Muscle layer of colon (tissue), 2 donors: ENCODE measurements around the gene MAGIX.
A peak's percentile ranks its signal among the peaks of the same experiment; 100 is the strongest.
"Not testable (repeated sequence)": the region's sequence is repeated elsewhere in the genome, so short reads cannot be mapped to it uniquely, and the experiment has no call there.

ENCODE experiments used
- H3K27ac ChIP-seq: one replicate; pipeline ENCODE4 v1.7.0; 2013; ENCODE audit warnings: low read depth, mild to moderate bottlenecking, low read length, moderate library complexity
- H3K27me3 ChIP-seq, 2 donors: one replicate each; pipeline ENCODE4 v1.7.0; 2013; ENCODE audit warnings: low read length in 2 of 2, mild to moderate bottlenecking in 2 of 2; ENCODE audit not compliant: insufficient read depth in 2 of 2, control insufficient read depth in 1 of 2
- H3K36me3 ChIP-seq: one replicate; pipeline ENCODE4 v1.7.0; 2013; ENCODE audit warnings: mild to moderate bottlenecking, low read length; ENCODE audit not compliant: insufficient read depth
- H3K4me1 ChIP-seq: one replicate; pipeline ENCODE4 v1.7.0; 2013; ENCODE audit warnings: mild to moderate bottlenecking, low read length; ENCODE audit not compliant: insufficient read depth
- H3K4me3 ChIP-seq, 2 donors: one replicate each; pipeline ENCODE4 v1.7.0; 2013; ENCODE audit warnings: low read length in 2 of 2, low read depth in 1 of 2, mild to moderate bottlenecking in 1 of 2, moderate library complexity in 1 of 2
- H3K9ac ChIP-seq: one replicate; pipeline ENCODE4 v1.7.0; 2013; ENCODE audit warnings: low read length
- H3K9me3 ChIP-seq: one replicate; pipeline ENCODE4 v1.7.0; 2013; ENCODE audit warnings: mild to moderate bottlenecking, low read length
- donor health status: abdominal sarcoma.
- donor health status: Adenocarcinoma of cecum.

MAGIX gene

DNA sequence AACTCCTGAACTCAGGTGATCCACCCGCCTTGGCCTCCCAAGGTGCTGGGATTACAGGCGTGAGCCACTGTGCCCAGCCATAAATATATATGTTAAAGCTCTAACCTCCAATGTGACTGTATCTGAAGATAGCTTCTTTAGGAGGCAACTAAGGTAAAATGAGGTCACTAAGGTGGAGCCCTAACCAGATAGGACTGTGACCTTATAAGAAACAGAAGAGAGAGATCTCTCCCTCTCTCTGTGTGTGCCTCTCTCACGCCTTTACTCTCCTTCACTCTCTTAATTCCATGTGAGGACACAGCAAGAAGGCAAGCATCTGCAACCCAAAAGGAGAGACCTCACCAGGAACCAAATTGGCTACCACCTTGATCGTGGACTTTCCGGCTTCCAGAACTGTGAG is 926 bp upstream of the MAGIX start:
- H3K4me1 ChIP-seq = peaks cover 14% of the 10 kb centered on the region
- no peaks in the 10 kb centered on the region for H3K27me3 ChIP-seq
- no peak overlapping the region for H3K9ac ChIP-seq
- no peaks in the 10 kb centered on the region for H3K36me3 ChIP-seq
- H3K9me3 ChIP-seq = no peaks in the 10 kb centered on the region
- no peak overlapping the region for H3K27ac ChIP-seq
- H3K4me3 ChIP-seq = no peak overlapping the region

DNA sequence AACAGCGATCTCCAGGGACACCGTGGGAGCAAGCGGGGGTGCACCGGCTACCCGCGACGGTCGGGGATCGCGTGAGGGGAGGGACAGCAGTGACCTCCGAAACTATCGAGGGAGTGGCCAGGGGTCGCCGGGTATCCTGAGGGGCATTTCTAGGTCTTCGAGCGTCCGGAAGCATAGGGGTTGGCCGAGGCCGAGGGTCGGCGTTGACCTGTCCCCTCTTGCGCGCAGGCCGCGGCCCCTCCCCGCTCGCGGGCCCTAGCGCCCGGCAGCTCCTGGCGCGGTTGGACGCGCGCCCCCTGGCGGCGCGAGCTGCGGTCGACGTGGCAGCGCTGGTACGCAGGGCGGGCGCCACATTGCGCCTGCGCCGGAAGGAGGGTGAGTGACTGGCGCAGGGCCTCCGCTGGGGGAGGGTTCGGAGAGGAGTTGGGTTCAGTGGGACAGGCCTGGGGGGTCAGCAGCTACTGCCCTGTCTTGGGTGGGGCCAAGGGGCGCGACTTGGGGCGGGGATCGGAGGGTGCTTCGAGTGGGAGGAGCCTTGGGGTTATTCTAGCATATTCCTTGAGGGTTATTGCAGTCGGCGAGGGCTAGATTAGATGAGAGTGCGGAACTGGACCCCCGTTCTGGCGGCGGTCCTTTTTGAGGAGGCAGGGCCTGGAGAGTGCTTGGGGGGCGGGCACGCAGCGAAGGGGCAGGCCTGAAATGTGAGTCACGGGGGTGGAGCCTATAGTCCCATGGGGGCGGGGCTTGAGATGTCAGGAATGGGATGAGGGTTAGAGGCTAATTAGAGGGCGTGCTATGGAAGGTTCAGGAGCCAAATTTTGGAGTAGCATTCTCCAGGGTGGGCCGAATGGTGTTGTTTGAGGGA is 1.2 kb downstream of the MAGIX start:
- Histone ChIP-seq H3K9ac (no peak overlapping the region), H3K4me1 (peaks cover 14% of the 10 kb centered on the region), H3K36me3 (no peaks in the 10 kb centered on the region), H3K27me3 (no peaks in the 10 kb centered on the region), H3K4me3 (peak overlapping the region; percentile 32 to 38), H3K9me3 (no peaks in the 10 kb centered on the region), H3K27ac (peak overlapping the region; percentile 88)

DNA sequence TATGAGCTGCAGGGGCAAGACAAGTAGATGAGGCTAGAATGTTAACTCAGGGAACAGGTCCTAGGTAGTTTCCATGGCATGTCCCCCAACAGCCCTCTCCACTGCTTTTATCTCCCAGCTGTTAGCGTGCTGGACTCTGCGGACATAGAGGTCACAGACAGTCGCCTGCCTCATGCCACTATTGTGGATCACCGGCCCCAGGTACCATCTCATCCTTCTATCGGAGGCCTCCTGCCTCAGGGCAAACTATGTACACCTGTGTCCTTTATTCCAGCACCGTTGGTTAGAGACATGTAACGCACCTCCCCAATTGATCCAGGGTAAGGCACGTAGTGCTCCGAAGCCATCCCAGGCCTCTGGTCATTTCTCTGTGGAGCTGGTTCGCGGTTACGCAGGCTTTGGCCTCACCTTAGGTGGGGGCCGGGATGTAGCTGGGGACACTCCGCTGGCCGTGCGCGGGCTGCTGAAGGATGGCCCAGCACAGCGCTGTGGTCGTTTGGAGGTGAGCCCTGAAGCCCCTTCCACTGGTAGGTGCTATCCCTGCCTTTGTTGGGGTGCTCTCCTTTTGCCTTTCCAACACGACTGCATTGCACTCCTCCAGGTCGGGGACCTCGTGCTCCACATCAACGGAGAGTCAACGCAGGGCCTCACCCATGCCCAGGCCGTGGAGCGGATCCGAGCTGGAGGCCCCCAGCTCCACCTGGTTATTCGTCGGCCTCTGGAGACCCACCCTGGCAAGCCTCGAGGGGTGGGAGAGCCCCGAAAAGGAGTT is 2.2 kb downstream of the MAGIX start:
- no peak overlapping the region for H3K4me3 ChIP-seq
- H3K27ac ChIP-seq = peak overlapping the region; percentile 65
- H3K4me1 ChIP-seq = peaks cover 14% of the 10 kb centered on the region
- H3K36me3 ChIP-seq = no peaks in the 10 kb centered on the region
- no peaks in the 10 kb centered on the region for H3K27me3 ChIP-seq
- H3K9me3 ChIP-seq = no peaks in the 10 kb centered on the region
- H3K9ac ChIP-seq = peak overlapping the region; percentile 21

DNA sequence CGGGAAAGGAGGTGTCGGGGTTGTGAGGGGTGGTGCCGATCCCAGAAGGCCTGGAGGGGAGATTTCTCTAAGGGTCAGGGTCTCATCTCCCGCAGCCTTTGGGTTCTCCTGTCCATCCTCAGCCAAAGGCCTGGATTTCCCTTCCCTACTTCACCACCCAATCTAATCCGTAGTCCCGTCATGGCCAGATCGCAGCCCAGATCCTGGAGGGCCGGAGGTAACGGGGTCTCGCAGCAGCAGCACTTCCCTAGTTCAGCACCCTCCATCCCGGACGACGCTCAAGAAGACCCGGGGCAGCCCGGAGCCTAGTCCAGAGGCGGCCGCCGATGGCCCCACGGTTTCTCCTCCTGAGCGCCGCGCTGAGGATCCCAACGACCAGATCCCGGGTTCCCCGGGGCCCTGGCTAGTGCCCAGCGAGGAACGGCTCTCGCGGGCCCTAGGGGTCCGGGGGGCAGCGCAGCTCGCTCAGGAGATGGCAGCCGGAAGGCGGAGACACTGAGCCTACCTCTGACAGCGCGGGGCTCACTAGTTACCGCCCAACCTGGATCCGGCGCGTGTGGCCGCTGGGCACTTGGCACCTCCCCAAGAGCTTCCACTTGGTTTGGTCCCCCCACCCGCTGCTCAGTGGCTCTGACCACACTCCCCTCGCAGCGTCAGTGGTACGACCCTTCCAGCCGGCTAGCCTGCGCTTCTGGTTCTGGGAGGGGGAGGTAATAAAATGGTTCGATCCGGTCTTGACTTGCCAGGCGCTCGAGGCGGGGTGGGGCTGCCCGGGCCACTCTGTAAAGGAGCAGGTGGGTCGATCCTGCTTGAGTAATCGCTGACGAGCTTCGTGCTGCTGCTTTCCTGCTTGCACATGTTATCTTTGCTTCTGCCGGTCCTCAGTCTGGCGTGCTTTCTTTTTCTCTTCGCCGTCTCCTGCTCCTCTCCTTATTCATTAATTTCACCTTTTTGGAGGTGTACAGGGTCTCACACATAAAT is 3.6 kb downstream of the MAGIX start:
- no peaks in the 10 kb centered on the region for H3K36me3 ChIP-seq
- H3K9me3 ChIP-seq = no peaks in the 10 kb centered on the region
- H3K4me3 ChIP-seq = peak overlapping the region; percentile 1 to 71
- peak overlapping the region; percentile 27 for H3K9ac ChIP-seq
- no peaks in the 10 kb centered on the region for H3K27me3 ChIP-seq
- peaks cover 14% of the 10 kb centered on the region for H3K4me1 ChIP-seq
- peak overlapping the region; percentile 65 for H3K27ac ChIP-seq

DNA sequence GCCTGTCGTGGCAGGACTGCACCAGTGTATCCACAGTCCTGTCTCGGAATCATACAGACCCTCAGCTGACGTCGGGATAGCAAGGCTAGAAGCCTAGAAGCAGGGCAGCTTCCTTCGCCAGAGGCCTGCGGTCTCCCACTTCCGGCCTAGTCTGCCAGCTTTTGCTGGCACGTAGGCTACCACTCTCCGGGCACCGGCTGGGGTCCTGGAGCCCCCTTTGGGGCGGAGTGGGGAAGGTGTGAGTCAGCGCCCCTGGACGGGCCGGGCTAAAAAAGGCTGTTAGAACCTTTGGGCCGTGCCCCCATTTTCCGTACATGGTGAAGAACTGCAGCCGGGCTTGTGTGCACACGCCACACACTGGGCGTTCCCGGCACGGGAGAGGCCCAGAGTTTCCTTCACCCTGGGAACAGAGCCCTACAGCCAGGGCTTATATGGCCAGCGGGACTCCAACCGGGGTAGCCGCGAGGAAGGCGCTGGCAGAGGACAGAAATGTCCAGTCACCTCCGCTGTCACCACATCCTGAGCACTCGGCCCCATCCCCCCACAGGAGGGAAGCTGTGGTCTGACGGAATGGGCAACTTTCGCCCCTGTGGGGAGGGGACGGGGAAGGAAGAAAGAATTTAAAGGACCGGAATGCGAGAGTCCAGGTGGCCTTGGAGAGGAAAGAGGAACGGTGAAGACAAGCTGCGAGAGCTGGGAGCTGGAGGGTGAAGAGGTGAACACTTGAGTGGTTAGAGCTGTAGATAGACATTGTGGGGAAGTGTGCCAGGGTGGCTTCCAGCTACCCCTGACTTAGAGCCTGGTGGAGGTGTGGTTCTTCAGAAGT is 4.6 kb downstream of the MAGIX start:
- H3K4me1 ChIP-seq = peaks cover 14% of the 10 kb centered on the region
- peak overlapping the region; percentile 65 for H3K27ac ChIP-seq
- no peaks in the 10 kb centered on the region for H3K27me3 ChIP-seq
- no peaks in the 10 kb centered on the region for H3K36me3 ChIP-seq
- H3K9ac ChIP-seq = peak overlapping the region; percentile 75
- H3K4me3 ChIP-seq = peak overlapping the region; percentile 1 to 71
- no peaks in the 10 kb centered on the region for H3K9me3 ChIP-seq

DNA sequence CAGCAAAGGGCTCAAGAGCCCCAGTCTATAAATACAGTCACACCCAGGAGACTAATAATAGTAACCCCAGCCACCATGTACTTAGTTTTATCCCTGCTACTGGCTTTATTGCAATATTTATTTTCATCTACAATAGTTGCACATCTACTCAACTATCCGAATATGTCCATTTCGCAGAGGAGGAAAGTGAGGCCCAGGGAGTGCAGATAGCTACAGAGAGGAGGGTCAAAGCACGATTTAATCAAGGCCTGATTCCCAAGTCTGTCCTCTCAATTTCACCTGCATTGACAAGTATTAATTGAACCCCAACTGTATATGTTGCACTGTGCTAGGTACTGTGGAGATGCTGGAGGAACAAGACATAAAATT is 5.2 kb downstream of the MAGIX start:
- Histone ChIP-seq H3K27ac (peak overlapping the region; percentile 65), H3K4me3 (peak overlapping the region in 1 of 2 donors; percentile 71), H3K36me3 (no peaks in the 10 kb centered on the region), H3K9me3 (no peaks in the 10 kb centered on the region), H3K4me1 (peaks cover 14% of the 10 kb centered on the region), H3K9ac (peak overlapping the region; percentile 75), H3K27me3 (no peaks in the 10 kb centered on the region)

DNA sequence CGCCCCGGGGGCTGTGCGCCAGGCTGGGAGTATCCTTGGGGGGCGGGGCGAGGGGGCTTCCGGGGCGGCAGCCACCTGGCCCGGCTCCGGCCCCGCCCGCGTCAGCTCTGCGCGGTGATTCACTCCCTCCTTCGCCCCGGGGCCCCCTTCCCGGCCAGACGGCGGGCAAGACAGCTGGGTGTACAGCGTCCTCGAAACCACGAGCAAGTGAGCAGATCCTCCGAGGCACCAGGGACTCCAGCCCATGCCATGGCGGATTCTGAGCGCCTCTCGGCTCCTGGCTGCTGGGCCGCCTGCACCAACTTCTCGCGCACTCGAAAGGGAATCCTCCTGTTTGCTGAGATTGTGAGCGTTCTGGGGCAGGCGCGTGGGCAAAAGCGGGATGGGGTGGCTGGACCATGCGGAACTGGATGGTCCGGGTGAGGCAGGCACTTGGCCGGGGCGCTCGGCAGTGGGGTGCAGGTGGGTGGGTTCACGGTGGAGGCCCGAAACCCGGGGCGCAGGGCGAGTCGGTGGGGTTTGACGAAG is 9.3 kb downstream of the MAGIX start, which contains the start of gene PLP2:
TSS of gene PLP2 (plus strand) at position 147 of the 528 bp plus-strand sequence. CDS start at position 250, 103 bp downstream.
- Histone ChIP-seq H3K9ac (peak within 1 kb of the TSS; percentile 57), H3K9me3 (no peaks in the 10 kb centered on the region), H3K4me1 (peaks cover 5% of the 10 kb centered on the region), H3K4me3 (peak within 1 kb of the TSS; percentile 52 to 67), H3K27me3 (peaks cover 0 to 4% of the 10 kb centered on the region in 2 donors), H3K27ac (peak within 1 kb of the TSS; percentile 75), H3K36me3 (peaks cover 17% of the 10 kb centered on the region)

DNA sequence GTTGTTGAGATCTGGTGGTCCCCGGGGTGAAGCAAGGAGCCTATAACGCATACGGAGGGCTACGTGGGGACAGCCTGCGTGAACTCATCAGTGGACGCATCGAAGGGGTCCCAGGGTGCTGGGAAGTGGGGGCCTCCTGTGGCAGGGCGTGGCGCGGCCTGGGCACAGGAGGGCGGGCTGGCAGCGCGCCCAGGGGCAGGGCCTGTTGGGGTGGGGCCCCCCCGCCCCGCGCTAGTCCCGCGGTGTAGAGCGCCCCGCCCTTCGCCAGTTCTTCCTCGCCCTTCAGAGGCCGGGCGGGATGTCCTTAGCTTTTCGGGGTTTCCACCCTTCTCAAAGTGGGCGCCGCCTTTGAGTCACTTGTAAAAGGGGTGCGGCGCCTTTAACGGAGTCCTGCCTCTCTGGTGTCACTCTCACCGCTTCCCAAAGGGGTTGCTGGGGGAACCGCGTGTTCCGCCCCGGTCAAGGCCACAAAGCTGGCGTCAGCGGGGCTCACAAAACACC is 9.8 kb downstream of the MAGIX start:
- Histone ChIP-seq H3K4me1 (peaks cover 5% of the 10 kb centered on the region), H3K27me3 (peaks cover 0 to 4% of the 10 kb centered on the region in 2 donors), H3K4me3 (peak overlapping the region; percentile 52 to 67), H3K27ac (peak overlapping the region; percentile 75), H3K9me3 (no peaks in the 10 kb centered on the region), H3K36me3 (peaks cover 17% of the 10 kb centered on the region), H3K9ac (peak overlapping the region; percentile 57)

DNA sequence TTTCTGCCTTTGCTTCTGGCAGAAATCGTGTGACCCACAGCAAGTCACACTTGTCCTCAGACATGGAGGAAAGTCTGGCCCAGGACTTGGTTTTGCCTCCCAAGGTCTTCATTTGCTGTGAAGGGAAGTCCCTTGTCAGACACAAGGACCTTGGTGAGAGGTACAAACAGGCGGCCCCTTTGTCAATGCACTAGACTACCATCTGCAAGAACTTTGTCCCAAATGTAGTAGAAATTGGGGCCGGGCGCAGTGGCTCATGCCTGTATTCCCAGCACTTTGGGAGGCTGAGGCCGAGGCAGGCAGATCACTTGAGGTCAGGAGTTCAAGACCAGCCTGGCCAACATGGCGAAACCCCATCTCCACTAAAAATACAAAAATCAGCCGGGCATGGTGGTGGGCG is 11.0 kb downstream of the MAGIX start:
- not testable (repeated sequence) for H3K9me3 ChIP-seq, H3K27me3 ChIP-seq, H3K4me3 ChIP-seq, H3K4me1 ChIP-seq, H3K9ac ChIP-seq, H3K27ac ChIP-seq
- peaks cover 17% of the 10 kb centered on the region for H3K36me3 ChIP-seq

DNA sequence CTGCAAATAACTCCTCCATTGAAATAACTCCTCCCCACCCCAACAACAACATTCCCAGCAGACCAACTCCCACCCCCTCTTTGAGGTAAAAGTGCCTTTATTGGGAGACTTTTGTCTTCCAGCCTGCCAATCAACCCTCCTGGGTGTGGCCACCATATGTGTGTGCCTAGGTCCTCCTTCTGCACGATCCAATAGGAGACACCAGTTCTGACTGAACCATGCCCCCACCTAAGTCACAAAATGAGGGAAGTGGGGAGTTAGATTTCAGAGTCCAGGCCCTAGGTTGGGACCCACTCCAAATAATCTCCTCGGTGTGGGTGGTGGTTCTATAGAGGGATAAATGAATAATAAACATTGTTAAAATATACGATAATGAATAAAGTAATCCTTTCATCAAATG is 12.2 kb downstream of the MAGIX start:
- no peak overlapping the region for H3K27ac ChIP-seq
- no peak overlapping the region for H3K9ac ChIP-seq
- H3K4me1 ChIP-seq = peaks cover 5% of the 10 kb centered on the region
- peaks cover 17% of the 10 kb centered on the region for H3K36me3 ChIP-seq
- peaks cover 0 to 4% of the 10 kb centered on the region in 2 donors for H3K27me3 ChIP-seq
- no peak overlapping the region for H3K4me3 ChIP-seq
- H3K9me3 ChIP-seq = no peaks in the 10 kb centered on the region
